GM18526 (cell line): ENCODE data around the gene PLXNB2.

Experiments used
- POLR2A ChIP-seq: IDR thresholded peaks from 3 replicates; pipeline ENCODE4 v1.6.1; 2011; ENCODE audit not compliant: insufficient read length; ENCODE audit errors: extremely low read depth

The PLXNB2 gene

GRCh38 chr22:50316114-50317065, 8.9 kb upstream of the PLXNB2 start:
- no peak for TF ChIP-seq POLR2A

- TF ChIP-seq POLR2A, result no peak
Observed at GRCh38 chr22:50315289-50316113, 8.1 kb upstream of the PLXNB2 start.

GRCh38 chr22:50314455-50315288, 7.2 kb upstream of the PLXNB2 start:
- TF ChIP-seq POLR2A, result peak; percentile 65

GRCh38 chr22:50314081-50314454, 6.6 kb upstream of the PLXNB2 start:
- TF ChIP-seq POLR2A, result no peak

- no peak for TF ChIP-seq POLR2A
Observed at GRCh38 chr22:50313600-50313999, 6.2 kb upstream of the PLXNB2 start.

GRCh38 chr22:50313021-50313420, 5.6 kb upstream of the PLXNB2 start:
- TF ChIP-seq POLR2A, result no peak

- no peak for TF ChIP-seq POLR2A
Observed at GRCh38 chr22:50312371-50312770, 4.9 kb upstream of the PLXNB2 start.

GRCh38 chr22:50311606-50312351, 4.3 kb upstream of the PLXNB2 start:
- no peak for TF ChIP-seq POLR2A

GRCh38 chr22:50310949-50311444, 3.6 kb upstream of the PLXNB2 start:
- TF ChIP-seq POLR2A, result no peak

- no peak for TF ChIP-seq POLR2A
Observed at GRCh38 chr22:50310031-50310722, 2.7 kb upstream of the PLXNB2 start.

GRCh38 chr22:50309601-50309991, 2.1 kb upstream of the PLXNB2 start:
- TF ChIP-seq POLR2A, result no peak

GRCh38 chr22:50308986-50309600, 1.6 kb upstream of the PLXNB2 start:
- no peak for TF ChIP-seq POLR2A

GRCh38 chr22:50308597-50308935, 1.1 kb upstream of the PLXNB2 start:
- TF ChIP-seq POLR2A, result peak; percentile 9
